Pons (tissue), 1 donor: ENCODE results near the gene PGBD5.
A peak's percentile ranks its signal among the peaks of the same experiment; 100 is the strongest.
"Not testable (repeated sequence)": the region's sequence is repeated elsewhere in the genome, so short reads cannot be mapped to it uniquely, and the experiment has no call there.

Source experiments
- DNase-seq: peaks from one replicate; pipeline ENCODE4 v3.0.0-alpha.2; 2016; ENCODE audit warnings: low spot score

The PGBD5 gene

DNA sequence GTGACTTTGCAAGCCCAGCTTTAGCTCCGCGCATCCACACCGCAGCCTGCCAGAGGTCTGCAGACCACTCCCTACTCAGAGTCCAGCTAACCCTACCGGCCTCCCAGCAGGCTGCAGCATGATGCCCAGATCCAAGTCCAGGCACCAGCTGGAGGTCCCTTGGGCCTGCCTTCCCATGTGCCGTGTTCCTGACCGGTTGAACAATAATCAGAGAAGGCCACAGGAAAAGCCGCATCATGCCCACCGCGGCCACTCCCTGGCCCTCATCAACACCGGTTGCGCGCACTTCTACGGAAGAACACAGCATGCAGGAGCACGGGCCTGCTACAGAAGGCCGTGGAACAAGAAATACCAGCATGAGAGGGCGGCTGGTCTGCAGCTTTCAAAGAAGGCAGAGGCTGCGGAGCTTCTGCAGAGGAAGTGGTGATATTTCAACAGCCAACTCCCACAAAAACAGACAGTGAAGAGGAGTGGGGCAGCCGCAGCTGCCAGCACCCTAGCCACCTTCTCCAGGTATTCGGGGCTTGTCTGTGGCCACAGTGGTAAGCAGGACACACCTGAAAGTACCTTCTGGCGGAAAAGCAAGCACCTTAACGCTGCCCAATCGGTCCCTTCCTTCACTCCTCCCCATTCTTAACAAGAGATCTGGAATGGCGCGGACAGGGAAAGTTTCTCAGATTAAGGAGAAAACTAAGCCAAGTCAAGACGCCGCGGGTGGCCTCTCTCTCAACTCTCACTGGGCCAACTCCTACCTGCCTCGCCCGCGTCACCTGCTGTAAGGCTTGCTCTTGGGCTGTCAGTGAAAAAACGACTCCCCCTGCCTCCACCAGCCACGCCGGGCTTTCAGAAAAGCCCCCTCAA, 1.5 kb downstream of the PGBD5 start:
- no peak for DNase-seq

DNA sequence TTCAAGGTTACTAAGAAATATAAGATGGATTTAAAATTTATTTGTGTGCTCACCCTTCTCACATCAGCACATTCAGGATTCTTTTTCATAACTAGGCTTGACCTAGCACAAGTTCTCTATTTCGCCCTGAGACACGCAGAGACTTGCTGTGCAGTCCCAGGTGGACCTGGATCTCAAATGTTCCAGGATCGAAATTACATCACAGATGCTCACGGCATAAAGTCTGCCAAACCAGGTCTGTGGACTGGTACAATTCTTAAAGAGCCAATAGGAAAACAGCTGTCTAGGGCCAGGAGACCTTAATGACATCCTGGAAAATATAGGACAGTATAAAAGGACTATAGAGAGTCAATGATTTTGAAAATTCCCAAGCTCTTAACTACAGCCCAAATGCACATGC, 2.2 kb downstream of the PGBD5 start:
- no peak for DNase-seq

DNA sequence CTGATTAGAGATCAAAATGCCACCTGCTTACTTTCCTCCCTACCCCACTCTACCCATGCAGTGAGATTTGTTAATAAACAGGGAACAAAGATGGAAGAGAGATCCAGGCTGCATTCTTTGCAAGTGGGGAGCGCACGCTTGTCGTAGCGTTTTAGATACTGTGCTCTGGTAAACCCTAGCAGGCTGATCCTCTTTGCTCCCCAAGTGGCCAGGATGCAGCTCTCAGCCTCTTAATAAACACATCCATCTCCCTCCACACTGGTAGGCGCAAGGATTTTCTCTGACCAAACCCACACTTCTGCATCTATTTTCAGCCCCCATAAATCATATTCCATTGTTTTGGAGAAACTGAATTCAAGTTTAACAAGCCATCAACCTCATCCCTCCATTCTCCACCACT, 2.9 kb downstream of the PGBD5 start:
- peak; percentile 53 for DNase-seq

DNA sequence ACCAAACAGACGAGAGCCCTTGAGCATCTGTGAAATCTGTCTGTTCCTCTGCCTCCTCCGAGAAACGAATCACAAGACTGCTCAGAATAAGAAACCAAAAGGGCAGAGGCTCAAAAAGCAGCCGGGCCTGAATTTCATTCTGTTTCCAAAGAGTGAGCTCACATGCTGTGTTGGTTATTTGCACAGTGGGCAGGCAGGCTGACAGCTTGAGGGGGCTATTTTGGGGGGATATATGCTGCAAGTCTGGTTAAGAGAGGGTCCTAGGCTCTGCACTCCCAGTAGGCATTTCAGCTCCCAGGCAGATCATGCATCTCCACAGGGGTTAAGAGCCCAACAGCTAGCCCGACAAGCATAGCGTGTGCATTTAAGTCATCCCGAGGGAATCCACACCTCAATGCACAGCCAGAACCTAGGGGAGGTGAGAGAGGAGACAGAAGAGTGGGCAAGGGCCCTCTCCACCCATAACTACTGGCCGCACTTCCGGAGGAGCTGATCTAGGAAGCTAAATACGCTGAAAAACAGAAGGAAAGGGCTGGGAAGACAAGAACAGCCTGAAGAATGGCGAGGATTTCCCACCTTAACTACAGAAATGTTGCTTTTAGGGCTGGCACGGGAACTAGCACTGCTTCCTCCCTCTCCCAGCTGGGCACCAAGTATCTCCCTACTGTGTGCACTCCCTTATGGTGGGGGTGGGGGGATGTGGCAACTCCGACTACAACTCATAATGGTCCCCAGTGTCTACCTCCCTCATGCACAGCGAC, 3.7 kb downstream of the PGBD5 start:
- DNase-seq, result no peak

DNA sequence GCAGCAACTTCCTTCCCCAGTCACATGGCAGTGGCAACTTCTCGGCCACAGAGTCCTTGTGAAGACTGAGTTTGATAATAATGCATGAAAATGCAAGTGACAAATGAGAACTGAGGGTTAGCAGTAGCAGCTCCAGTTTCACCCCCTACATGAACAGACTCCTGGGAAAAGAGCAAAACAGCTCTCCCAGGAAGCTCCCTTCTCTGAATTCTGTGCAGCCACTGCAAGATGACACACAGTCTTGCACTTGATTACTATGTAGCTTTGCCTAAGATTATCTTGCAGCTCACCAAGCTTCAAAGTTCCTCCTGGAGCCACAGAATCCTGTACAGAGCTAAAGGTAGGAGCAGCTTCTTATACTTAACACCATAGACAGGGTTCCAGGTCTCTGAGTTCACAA, 4.7 kb downstream of the PGBD5 start:
- no peak for DNase-seq

DNA sequence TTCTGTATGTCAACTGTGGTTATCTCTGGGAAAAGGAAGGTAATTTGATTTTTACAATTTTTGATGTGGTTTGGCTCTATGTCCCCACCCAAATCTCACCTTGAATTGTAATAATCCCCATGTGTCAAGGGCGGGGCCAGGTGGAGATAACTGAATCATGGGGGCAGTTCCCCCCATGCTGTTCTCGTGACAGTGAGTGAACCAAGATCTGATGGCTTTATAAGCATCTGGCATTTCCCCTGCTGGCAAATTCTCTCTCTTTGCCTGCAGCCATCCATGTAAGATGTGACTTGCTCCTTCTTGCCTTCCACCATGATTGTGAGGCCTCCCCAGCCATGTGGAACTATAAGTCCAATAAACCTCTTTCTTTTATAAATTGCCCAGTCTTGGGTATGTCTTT, 5.8 kb downstream of the PGBD5 start:
- DNase-seq, result not testable (repeated sequence)

DNA sequence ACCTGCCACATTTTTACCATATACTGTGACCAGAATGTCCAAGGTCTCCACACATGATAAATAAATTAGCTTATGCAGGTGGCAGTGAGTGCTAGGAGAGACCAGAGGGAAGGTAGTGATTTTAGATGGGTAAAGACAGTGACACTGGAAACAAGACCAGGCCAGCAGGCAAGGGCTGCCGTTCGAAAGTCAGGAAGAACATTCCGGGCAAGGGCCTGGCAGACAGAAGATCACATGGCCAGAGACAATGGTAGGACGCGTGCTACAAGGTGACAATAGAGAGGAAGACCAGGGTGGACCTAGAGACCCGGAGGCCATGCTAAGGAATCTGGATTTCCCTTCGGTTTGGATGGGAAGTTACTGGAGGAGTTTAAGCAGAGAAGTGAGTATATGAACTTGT, 9.7 kb downstream of the PGBD5 start:
- no peak for DNase-seq

DNA sequence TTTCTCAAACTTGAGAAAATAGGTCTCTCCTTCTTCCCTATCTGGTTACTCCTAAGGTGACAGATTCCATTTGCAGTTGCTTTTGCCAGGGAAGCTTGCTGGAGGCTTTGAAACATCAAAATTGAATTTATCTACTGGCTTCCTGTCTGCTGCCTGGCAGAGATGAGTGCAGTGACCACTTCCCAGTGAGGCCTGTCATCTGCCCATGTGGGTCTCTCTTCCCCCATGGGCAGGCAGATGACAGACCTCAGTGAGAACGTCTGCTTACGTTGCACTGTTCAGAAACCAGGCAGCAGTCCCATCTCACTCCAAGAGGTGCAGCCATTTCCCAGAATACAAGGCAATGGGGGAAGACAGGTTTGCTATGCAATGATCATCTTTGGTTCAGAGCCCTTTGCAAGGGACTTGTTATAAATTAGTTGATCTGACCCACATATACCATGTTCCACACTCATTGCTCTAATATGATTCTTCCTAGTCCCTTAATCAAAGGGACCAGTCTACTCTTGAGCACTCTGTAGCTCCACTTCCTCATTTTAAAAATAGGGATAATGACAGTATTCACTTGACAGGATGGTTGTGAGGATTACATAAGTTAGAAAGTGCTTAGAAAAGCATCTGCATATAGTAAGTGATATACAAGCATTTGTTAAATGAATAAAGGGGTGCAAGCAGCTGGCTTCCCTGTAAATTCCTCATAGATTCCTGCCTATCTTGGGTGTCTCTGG, 10.6 kb downstream of the PGBD5 start:
- DNase-seq, result peak; percentile 53

DNA sequence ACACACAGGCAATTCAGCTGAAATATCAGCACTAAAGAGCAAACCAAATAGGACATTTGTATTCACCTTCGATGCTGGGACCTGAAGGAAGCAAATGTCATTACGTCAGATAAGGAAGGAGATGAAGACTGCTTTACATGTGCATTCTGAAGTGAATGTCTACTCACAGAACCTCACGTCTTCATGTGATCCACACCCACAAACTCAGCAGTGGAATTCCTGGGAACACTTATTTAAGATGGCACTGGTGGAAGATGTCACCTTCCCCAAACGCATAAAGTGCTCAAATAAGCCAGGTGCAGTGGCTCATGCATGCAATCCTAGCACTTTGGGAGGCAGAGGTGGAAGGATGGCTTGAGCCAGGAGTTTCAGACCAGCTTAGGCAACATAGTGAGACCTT, 11.4 kb downstream of the PGBD5 start:
- no peak for DNase-seq

DNA sequence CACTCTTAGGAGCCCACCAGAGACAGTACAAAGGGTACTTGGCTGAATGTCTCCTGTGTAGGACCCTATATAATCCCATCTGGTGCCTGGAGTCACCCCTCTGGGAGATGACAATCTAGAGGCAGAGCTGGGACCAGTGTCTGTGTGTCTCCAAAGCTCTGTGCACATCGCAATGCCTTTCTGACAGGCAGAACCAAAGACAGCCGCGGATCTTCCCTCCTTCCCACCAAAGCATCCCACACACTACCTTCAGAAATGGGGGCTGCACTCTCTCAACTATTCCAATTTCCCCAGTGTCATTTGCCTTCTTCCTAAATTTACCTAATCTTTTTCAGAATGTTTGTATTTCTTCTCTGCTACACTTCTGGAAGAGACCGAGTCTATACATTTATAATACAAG, 12.0 kb downstream of the PGBD5 start:
- DNase-seq, result no peak

DNA sequence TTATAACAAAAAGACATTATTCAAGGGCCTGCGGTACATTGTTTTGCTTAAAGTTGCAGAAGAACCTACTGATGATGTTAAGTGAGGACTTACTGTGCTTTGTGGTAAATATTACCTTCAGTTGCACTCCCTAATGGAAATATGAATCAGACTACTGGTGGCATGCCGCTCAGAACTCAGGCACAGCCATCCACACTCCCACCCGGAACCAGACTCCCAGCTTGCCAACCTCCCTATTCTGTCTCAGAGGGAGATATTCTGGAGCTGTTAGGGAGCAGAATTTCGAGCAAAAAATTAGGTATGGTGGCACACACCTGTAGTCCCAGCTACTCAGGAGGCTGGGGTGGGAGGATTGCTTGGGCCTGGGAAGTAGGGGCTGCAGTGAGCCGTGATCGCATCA, 13.1 kb downstream of the PGBD5 start:
- DNase-seq, result no peak

DNA sequence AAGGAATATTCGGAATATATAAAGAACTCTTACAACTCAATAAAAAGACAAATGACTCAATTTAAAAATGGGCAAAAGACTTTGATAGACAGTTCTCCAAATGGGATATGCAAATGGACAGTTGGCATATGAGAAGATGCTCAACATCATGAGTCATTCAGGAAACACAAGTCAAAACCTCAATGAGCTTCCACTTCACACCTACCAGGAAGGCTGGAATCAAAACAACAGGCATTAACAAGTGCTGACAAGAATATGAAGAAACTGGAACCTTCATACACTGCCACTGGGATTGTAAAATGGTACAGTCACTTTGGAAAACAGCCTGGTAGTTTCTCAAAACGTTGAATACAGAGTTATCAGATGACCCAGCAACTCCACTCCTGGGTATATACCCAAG, 17.2 kb downstream of the PGBD5 start:
- no peak for DNase-seq

DNA sequence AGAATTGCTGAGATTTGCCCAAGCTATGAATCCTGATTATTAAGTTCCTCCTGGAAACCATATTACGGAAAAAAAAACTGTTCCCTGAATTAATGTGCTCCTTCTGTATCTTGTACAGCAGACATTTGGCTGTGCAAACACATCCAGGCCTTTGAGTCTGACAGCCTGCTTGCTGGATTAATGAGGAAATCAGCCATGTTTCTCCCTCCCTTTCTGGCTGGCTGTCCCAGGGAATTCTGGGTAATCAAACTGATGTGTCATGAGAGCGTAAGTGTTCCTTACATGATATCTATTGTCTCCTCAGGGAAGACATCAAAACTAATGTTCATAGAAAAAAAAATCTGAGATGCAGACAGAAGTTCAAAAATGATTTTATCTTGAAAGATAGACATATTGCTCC, 18.8 kb downstream of the PGBD5 start:
- DNase-seq, result no peak

DNA sequence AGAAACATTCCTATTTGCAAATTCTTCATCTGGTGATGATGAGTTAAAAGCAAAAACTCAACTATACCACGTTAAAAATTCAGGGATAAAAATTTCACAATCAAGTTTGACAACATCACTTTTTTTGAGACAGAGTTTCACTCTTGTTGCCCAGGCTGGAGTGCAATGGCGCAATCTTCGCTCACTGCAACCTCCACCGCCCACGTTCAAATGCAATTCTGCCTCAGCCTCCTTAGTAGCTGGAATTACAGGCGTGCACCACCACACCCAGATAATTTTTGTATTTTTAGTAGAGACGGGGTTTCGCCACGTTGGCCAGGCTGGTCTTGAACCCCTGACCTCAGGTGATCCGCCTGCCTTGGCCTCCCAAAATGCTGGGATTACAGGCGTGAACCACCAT, 19.4 kb downstream of the PGBD5 start:
- not testable (repeated sequence) for DNase-seq

DNA sequence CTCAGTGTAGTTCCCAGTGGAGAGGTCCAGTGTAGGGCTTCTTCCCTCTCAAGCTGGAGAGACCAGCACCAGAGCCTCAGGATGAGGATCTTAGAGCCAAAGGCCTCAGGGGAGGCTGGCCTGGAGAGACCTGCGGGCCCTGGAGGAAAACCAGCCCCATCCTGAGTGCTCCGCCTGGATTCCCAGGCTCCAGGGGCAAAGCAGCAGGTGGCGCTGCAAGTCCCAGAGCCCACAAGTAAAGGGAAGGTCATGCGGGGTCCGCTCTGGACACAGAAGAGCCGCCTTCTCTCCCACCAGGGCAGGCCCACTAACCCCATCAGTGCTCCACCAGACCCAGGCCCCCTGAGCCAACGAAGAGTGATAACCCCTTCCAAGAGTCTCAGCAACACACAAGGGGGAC, 22.7 kb downstream of the PGBD5 start:
- no peak for DNase-seq

DNA sequence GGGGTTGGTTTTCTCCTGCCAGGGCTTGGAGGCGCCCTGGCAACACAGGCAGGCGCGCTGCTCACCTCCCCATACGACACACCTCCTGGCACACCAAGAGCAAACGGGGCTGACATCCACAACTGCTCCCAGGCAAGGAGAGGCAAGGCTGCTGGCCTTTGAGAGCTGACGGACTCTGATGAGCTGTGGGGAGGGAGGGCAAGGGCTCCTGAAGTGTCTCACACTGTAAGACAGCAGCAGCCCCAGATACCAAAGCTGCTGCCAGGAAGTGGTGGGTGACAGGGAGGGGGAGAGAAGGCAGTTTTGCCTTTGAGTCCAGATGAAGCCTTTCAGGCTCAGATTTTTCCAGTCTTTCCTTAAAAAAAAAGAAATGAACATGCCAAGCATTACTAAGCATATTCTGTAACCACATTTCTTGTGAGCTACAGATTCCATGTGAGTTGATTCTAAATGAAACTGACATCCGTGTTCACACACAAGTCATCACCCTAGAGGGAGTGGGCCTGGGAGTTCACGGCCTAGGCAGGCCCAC, 24.3 kb downstream of the PGBD5 start:
- no peak for DNase-seq

DNA sequence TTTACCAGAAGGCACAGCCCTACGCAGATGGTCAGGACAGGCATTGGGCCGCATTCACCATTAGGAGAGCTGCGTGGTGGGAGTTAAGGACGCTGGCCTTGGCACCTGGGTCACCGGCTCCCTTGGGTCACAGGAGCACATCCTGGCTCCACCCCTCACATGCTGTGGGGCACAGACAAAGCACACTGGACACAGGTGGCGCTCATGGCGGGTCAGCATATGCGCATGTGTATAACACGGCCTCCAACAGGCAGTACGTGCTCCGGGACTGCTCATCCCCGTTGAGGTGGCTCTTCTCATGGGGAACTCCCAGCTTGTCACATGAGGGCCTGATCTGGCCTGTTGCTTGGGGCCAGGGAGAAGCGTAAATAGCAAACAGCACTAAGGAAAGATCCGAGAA, 25.0 kb downstream of the PGBD5 start:
- DNase-seq, result no peak

DNA sequence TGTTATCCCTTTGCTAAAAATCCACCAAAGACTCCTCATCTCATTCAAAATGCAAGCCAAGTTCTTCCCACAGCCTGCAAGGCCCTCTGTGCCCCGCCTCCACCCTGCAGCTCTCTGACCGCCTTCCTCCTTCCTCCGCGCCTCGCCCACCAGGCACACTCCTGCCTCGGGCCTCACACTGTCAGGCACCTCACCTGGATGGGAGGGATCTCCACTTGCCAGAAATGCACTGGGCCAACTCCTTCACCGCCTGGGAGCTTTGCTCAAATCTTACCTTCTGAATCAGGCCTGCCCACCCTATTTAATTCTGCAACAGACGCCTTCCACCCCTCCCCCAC, 26.2 kb downstream of the PGBD5 start:
- no peak for DNase-seq

DNA sequence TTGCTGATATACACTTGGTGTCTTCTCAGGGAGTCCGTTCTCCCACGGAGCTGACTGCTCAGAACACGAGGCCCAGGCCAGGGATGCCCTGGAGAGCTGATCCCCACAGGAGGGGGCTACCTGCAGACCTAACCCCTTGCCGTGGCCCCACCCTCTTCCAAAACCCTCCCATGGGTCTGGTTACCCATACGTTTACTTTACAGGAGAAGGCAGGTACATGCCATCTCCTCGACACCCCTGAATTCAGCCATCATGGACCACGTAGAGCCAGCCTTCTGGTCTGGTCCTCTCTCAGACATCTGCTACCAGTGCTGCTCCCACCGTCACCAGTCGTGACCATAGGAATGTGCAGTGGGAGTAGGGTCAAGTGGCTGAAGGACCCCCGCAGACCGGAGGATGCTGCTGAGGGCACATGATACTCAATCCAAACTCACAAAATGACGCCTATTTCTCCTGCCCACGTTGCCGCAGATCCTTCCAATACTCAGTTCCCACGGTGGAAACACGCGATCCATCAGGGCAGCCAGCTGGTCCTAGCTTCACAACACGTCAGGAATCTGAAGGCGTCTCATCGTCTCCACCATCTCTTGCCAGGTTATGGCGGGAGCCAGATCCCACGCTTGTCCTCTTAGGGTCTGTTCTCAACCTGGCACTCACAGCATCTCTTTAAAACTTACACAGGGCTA, 26.7 kb downstream of the PGBD5 start:
- no peak for DNase-seq

DNA sequence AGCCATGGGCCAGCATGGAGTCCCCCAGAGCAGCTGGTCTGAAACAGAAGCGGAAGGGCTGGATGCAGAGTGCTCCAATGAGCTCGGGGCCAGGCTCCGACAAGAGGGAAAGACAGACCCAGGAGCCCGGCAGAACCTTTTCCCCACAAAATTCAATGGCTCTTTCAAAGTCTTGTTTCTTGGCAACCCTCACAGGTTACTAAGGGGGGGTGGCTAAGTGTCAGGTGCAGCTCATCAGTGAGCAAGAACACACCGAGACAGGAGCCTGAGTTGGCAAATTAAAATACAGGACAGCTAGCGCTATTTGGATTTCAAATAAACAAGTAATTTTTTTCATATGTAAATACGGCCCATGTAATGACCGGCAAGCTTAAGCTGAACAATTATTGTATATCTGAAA, 27.3 kb downstream of the PGBD5 start:
- no peak for DNase-seq

DNA sequence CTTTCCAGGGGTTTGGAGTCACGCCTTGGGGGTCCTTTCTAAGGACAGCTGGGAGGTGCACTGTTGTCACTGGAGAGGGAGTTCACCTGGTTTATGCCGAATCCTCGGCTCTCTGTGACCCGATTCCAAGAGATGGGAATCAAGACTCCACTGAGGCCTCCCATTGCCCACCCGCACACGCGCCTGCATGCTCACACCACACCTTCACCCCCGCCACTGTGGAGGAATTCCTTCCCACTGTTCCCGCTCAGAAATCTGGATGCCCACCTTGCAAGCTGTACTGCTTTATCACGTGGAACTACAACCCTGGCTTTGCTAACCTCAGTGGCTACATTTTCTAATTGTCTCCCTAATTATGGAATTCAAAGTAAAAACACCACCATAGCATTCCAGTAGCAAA, 29.2 kb downstream of the PGBD5 start:
- no peak for DNase-seq

DNA sequence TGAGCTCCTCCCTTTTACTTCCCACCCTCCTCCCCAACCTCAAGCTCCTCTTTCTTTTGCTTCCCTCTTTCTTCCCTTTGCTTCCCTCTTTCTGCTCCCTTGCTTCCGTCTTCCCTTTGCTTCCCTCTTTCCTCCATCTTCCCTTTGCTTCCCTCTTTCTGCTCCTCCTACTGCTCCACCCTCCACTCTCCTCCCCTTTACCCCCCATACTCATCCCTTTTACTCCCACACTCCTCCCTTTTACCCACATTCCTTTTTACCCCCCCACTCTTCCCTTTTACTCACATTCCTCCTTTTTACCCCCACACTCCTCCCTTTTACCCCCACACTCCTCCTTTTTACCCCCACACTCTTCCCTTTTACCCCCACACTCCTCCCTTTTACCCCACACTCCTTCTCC, 30.2 kb downstream of the PGBD5 start:
- DNase-seq, result no peak
